GM21423 (cell line): ENCODE data around the gene SLC6A3.

ENCODE experiments used
- ATAC-seq: cut with Tn5 transposase; IDR thresholded peaks from one replicate; pipeline ENCODE4 v1.9.1; 2021; ENCODE audit warnings: mild to moderate bottlenecking, moderate library complexity; ENCODE audit not compliant: unreplicated experiment

SLC6A3 gene

GRCh38 chr5:1409381-1410110 is 35.7 kb downstream of the SLC6A3 start:
- no peak for ATAC-seq

GRCh38 chr5:1406681-1407640 is 38.3 kb downstream of the SLC6A3 start:
- ATAC-seq: no peak

GRCh38 chr5:1405539-1406530 is 39.4 kb downstream of the SLC6A3 start:
- no peak for ATAC-seq

- ATAC-seq: no peak
Observed at GRCh38 chr5:1405121-1405520, 40.1 kb downstream of the SLC6A3 start.

GRCh38 chr5:1404062-1404461 is 41.2 kb downstream of the SLC6A3 start:
- no peak for ATAC-seq

GRCh38 chr5:1402611-1403255 is 42.5 kb downstream of the SLC6A3 start:
- no peak for ATAC-seq

GRCh38 chr5:1401536-1402138 is 43.6 kb downstream of the SLC6A3 start:
- ATAC-seq: no peak

- no peak for ATAC-seq
Observed at GRCh38 chr5:1400936-1401335, 44.3 kb downstream of the SLC6A3 start.

GRCh38 chr5:1400211-1400855 is 44.9 kb downstream of the SLC6A3 start:
- no peak for ATAC-seq

- no peak for ATAC-seq
Observed at GRCh38 chr5:1399737-1400136, 45.5 kb downstream of the SLC6A3 start.

- no peak for ATAC-seq
Observed at GRCh38 chr5:1396293-1396816, 48.9 kb downstream of the SLC6A3 start.

- ATAC-seq: no peak
Observed at GRCh38 chr5:1394881-1395860, 50.1 kb downstream of the SLC6A3 start.

- ATAC-seq: no peak
Observed at GRCh38 chr5:1393571-1394501, 51.4 kb downstream of the SLC6A3 start.

- no peak for ATAC-seq
Observed at GRCh38 chr5:1392801-1393565, 52.3 kb downstream of the SLC6A3 start.

GRCh38 chr5:1392261-1392660 is 53.0 kb downstream of the SLC6A3 start:
- no peak for ATAC-seq

- ATAC-seq: no peak
Observed at GRCh38 chr5:1391691-1392090, 53.5 kb downstream of the SLC6A3 start.
